Skeletal muscle satellite cell (primary cell): ENCODE results near the gene MYRIP.

Source experiments
- H3K27me3 ChIP-seq: 2 replicates; pipeline ENCODE4 v1.7.0; 2013; ENCODE audit warnings: low read length; ENCODE audit not compliant: control insufficient read depth, insufficient read depth
- H3K36me3 ChIP-seq: 2 replicates; pipeline ENCODE4 v1.7.0; 2013; ENCODE audit warnings: mild to moderate bottlenecking, control low read depth, low read length; ENCODE audit not compliant: insufficient read depth
- H3K4me1 ChIP-seq: 2 replicates; pipeline ENCODE4 v1.7.0; 2013; ENCODE audit warnings: low read length; ENCODE audit not compliant: control insufficient read depth, insufficient read depth
- H3K4me2 ChIP-seq: 2 replicates; pipeline ENCODE4 v1.7.0; 2013; ENCODE audit warnings: mild to moderate bottlenecking, low read length
- H3K4me3 ChIP-seq: 2 replicates; pipeline ENCODE4 v1.7.0; 2013; ENCODE audit warnings: low read length
- H3K9ac ChIP-seq: 2 replicates; pipeline ENCODE4 v1.7.0; 2013; ENCODE audit warnings: mild to moderate bottlenecking, low read depth, low read length, moderate library complexity
- H3K9me3 ChIP-seq: replicated peaks from 2 replicates; pipeline ENCODE4 v1.7.0; 2013; ENCODE audit warnings: mild to moderate bottlenecking, control low read depth, low read length

MYRIP gene

DNA sequence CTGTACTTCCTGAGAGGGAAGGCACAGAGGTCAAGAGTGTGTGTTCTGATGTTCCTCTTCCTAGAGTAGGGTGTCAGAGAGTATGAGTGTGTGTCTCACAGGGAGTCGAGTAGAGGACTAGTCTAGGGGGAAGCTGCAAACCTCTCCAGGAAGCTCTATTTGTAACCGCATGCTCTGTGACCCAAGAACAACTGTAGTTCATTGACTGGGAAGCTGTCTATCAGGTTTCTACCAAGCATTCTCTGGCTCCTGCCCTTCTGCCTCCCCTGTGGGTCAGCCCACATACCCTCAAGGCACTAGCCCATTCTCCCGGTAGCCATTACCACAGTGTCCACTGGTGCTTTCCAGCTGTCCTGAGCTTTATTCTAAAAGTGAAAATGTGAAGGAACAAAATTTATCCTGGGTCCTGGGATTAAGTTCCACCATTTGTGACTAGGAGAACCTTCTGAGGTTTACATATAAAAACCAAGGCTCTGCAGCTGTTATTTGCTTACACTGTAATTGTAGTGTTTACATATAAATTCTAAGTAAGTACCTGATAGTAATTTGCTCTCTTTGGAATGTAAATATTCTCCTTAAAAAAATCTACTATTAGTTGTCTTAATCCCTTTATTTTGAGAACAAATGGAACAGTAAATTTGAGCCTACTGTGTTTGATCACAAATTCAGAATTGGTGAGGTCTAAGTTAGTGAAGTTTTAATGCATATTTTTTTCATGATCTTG, 40.7 kb downstream of the MYRIP start:
- no peak overlapping the region for H3K4me2 ChIP-seq
- H3K9ac ChIP-seq, result no peak overlapping the region
- no peaks in the 10 kb centered on the region for H3K27me3 ChIP-seq
- no peaks in the 10 kb centered on the region for H3K9me3 ChIP-seq
- no peak overlapping the region for H3K4me3 ChIP-seq
- H3K36me3 ChIP-seq, result no peaks in the 10 kb centered on the region
- no peaks in the 10 kb centered on the region for H3K4me1 ChIP-seq

GRCh38 chr3:39850716-39851032, 41.3 kb downstream of the MYRIP start:
- H3K4me2 ChIP-seq, result no peak overlapping the region
- H3K27me3 ChIP-seq, result no peaks in the 10 kb centered on the region
- H3K4me1 ChIP-seq, result no peaks in the 10 kb centered on the region
- H3K4me3 ChIP-seq, result no peak overlapping the region
- H3K9me3 ChIP-seq, result no peaks in the 10 kb centered on the region
- no peak overlapping the region for H3K9ac ChIP-seq
- H3K36me3 ChIP-seq, result no peaks in the 10 kb centered on the region

- H3K9me3 ChIP-seq, result no peaks in the 10 kb centered on the region
- H3K4me2 ChIP-seq, result no peak overlapping the region
- no peaks in the 10 kb centered on the region for H3K27me3 ChIP-seq
- H3K4me3 ChIP-seq, result no peak overlapping the region
- no peaks in the 10 kb centered on the region for H3K4me1 ChIP-seq
- H3K36me3 ChIP-seq, result no peaks in the 10 kb centered on the region
- H3K9ac ChIP-seq, result no peak overlapping the region
These were observed 46.1 kb downstream of the MYRIP start for GRCh38 chr3:39855517-39855916.

DNA sequence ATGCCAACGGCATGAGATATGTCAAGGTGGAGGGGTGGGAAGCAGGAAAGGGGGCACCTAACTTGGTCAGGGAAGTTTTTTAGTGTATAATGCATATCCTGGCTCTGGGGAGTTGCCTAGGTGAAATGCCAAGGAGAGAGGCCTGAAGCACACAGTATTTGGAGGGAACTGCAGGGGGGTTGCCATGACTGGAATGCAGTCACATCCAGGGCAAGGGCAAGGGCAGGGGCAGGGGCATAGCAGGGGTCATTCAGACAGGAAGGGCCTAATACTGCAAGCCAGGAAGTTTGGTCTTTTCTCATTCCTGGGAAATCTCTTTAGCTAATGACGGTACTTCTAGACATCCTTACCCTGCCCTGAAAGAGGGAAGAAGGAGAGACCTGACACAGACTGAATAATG, 60.5 kb downstream of the MYRIP start:
- Histone ChIP-seq H3K27me3 (no peaks in the 10 kb centered on the region), H3K4me3 (no peak overlapping the region), H3K9ac (no peak overlapping the region), H3K9me3 (no peaks in the 10 kb centered on the region), H3K4me1 (no peaks in the 10 kb centered on the region), H3K4me2 (no peak overlapping the region), H3K36me3 (no peaks in the 10 kb centered on the region)

GRCh38 chr3:39870706-39871105, 61.3 kb downstream of the MYRIP start:
- Histone ChIP-seq H3K4me3 (no peak overlapping the region), H3K36me3 (no peaks in the 10 kb centered on the region), H3K9me3 (no peaks in the 10 kb centered on the region), H3K9ac (no peak overlapping the region), H3K4me1 (no peaks in the 10 kb centered on the region), H3K27me3 (no peaks in the 10 kb centered on the region), H3K4me2 (no peak overlapping the region)

- Histone ChIP-seq H3K4me1 (no peaks in the 10 kb centered on the region), H3K4me2 (no peak overlapping the region), H3K27me3 (no peaks in the 10 kb centered on the region), H3K9me3 (no peaks in the 10 kb centered on the region), H3K4me3 (no peak overlapping the region), H3K36me3 (no peaks in the 10 kb centered on the region), H3K9ac (no peak overlapping the region)
These were observed 70.2 kb downstream of the MYRIP start for GRCh38 chr3:39879581-39879980.

- Histone ChIP-seq H3K4me3 (no peak overlapping the region), H3K9me3 (no peaks in the 10 kb centered on the region), H3K4me1 (no peaks in the 10 kb centered on the region), H3K27me3 (no peaks in the 10 kb centered on the region), H3K4me2 (no peak overlapping the region), H3K36me3 (no peaks in the 10 kb centered on the region), H3K9ac (no peak overlapping the region)
These were observed 72.7 kb downstream of the MYRIP start for GRCh38 chr3:39882111-39882510.

- Histone ChIP-seq H3K9ac (no peak overlapping the region), H3K4me3 (no peak overlapping the region), H3K27me3 (no peaks in the 10 kb centered on the region), H3K9me3 (no peaks in the 10 kb centered on the region), H3K36me3 (no peaks in the 10 kb centered on the region), H3K4me1 (no peaks in the 10 kb centered on the region), H3K4me2 (no peak overlapping the region)
These were observed 82.7 kb downstream of the MYRIP start for GRCh38 chr3:39892068-39892467.

GRCh38 chr3:39896184-39896583, 86.8 kb downstream of the MYRIP start:
- H3K4me2 ChIP-seq, result no peak overlapping the region

GRCh38 chr3:39900462-39901002, 91.1 kb downstream of the MYRIP start:
- no peak overlapping the region for H3K4me2 ChIP-seq
- no peak overlapping the region for H3K9ac ChIP-seq
- H3K4me1 ChIP-seq, result peaks cover 2% of the 10 kb centered on the region
- no peaks in the 10 kb centered on the region for H3K9me3 ChIP-seq
- H3K36me3 ChIP-seq, result no peaks in the 10 kb centered on the region
- H3K27me3 ChIP-seq, result no peaks in the 10 kb centered on the region
- no peak overlapping the region for H3K4me3 ChIP-seq

More at GRCh38 chr3:39896184-39896583, 86.8 kb downstream of the MYRIP start:
- no peaks in the 10 kb centered on the region for H3K27me3 ChIP-seq
- no peaks in the 10 kb centered on the region for H3K4me1 ChIP-seq
- H3K9ac ChIP-seq, result no peak overlapping the region
- no peaks in the 10 kb centered on the region for H3K36me3 ChIP-seq
- H3K9me3 ChIP-seq, result no peaks in the 10 kb centered on the region
- H3K4me3 ChIP-seq, result no peak overlapping the region

GRCh38 chr3:39903253-39903652, 93.8 kb downstream of the MYRIP start:
- Histone ChIP-seq H3K9ac (no peak overlapping the region), H3K9me3 (no peaks in the 10 kb centered on the region), H3K4me3 (no peak overlapping the region), H3K4me2 (no peak overlapping the region), H3K36me3 (no peaks in the 10 kb centered on the region), H3K4me1 (peaks cover 5% of the 10 kb centered on the region), H3K27me3 (no peaks in the 10 kb centered on the region)

DNA sequence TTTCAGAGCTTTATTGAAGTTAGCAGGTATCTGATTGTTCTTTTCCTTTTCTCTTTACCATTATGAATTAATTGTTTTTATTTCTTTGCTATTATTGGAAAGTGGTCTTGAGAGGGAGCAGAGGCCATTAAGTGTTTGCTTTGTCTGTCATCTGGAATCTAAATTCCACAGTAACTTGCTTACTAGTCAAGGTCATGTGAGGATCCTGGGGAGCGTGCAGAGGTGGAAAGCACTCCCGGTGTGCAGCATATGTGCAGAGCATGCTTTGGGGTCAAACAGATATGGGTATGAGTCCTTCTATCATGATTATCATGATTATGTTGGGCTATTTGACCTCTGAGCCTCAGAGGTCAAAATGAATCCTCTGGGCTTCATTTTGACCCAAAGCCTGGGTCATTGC, 96.4 kb downstream of the MYRIP start:
- no peaks in the 10 kb centered on the region for H3K36me3 ChIP-seq
- no peak overlapping the region for H3K9ac ChIP-seq
- no peaks in the 10 kb centered on the region for H3K27me3 ChIP-seq
- no peaks in the 10 kb centered on the region for H3K9me3 ChIP-seq
- no peak overlapping the region for H3K4me2 ChIP-seq
- no peak overlapping the region for H3K4me3 ChIP-seq
- peaks cover 12% of the 10 kb centered on the region for H3K4me1 ChIP-seq
